OCI-LY3 (cell line): Measurements from ENCODE around the gene ENPP1.

ENCODE experiments used
- H2AFZ ChIP-seq: fragments of 200-600, 300-600 bp; shearing (Covaris generic); 2 replicates; pipeline ENCODE4 v1.6.0; 2014; ENCODE audit warnings: antibody characterized with exemption, low read depth, low read length
- H3K27ac ChIP-seq: fragments of 200-600, 300-600 bp; sonication (generic); 2 replicates; pipeline ENCODE4 v1.5.1; 2014; ENCODE audit warnings: mild to moderate bottlenecking, low read length, moderate library complexity, mixed read lengths
- H3K27me3 ChIP-seq: fragments of 200-600, 300-600 bp; sonication (generic); 2 replicates; pipeline ENCODE4 v1.6.1; 2014; ENCODE audit warnings: low read depth, low read length, mixed read lengths
- H3K36me3 ChIP-seq: fragments of 200-600, 300-600 bp; sonication (generic); replicated peaks from 2 replicates; pipeline ENCODE3; 2014; ENCODE audit warnings: low read depth, low read length, mixed read lengths
- H3K4me1 ChIP-seq: fragments of 300-600, 200-600 bp; sonication (generic); 2 replicates; pipeline ENCODE4 v1.6.1; 2014; ENCODE audit warnings: low read length, mixed read lengths
- H3K4me2 ChIP-seq: fragments of 200-600, 300-600 bp; sonication (generic); 2 replicates; pipeline ENCODE4 v1.6.1; 2014; ENCODE audit warnings: low read length, mixed read lengths
- H3K4me3 ChIP-seq: fragments of 300-600, 200-600 bp; sonication (generic); 2 replicates; pipeline ENCODE4 v1.5.1; 2014; ENCODE audit warnings: antibody characterized with exemption, mild to moderate bottlenecking, low read length, moderate library complexity
- H3K79me2 ChIP-seq: fragments of 300-600, 200-600 bp; shearing (Covaris generic); 2 replicates; pipeline ENCODE4 v1.6.1; 2014; ENCODE audit warnings: mild to moderate bottlenecking, low read length, mixed read lengths
- H3K9ac ChIP-seq: fragments of 300-600, 200-600 bp; shearing (Covaris generic); 2 replicates; pipeline ENCODE4 v1.6.0; 2014; ENCODE audit warnings: mild to moderate bottlenecking, low read length, moderate library complexity
- H3K9me3 ChIP-seq: fragments of 200-600, 300-600 bp; shearing (Covaris generic); 2 replicates; pipeline ENCODE4 v1.6.1; 2014; ENCODE audit warnings: low read length, mixed read lengths; ENCODE audit not compliant: insufficient read depth
- H4K20me1 ChIP-seq: fragments of 200-600, 300-600 bp; sonication (generic); 2 replicates; pipeline ENCODE4 v1.6.1; 2016; ENCODE audit warnings: low read length, mixed read lengths; ENCODE audit not compliant: insufficient read depth
- CTCF ChIP-seq: fragments of 200-600, 300-600 bp; sonication (generic); IDR thresholded peaks from 2 replicates; pipeline ENCODE4 v1.5.1; 2014; ENCODE audit warnings: antibody characterized with exemption, low read length, low read depth
- EZH2phosphoT487 ChIP-seq: fragments of 200-600 bp; shearing (Covaris generic); IDR thresholded peaks from 2 replicates; pipeline ENCODE4 v1.6.1; 2018; ENCODE audit warnings: antibody characterized with exemption, mixed run types, low read depth

The ENPP1 gene

GRCh38 chr6:131886517-131886916, 78.7 kb downstream of the ENPP1 start:
- H3K27me3 ChIP-seq = no peaks in the 10 kb centered on the region
- no peak overlapping the region for H3K4me2 ChIP-seq
- TF ChIP-seq CTCF (no peak), EZH2phosphoT487 (no peak)
- H3K4me3 ChIP-seq = no peak overlapping the region
- H3K9ac ChIP-seq = no peak overlapping the region
- H4K20me1 ChIP-seq = no peaks in the 10 kb centered on the region
- H3K36me3 ChIP-seq = no peaks in the 10 kb centered on the region
- H2AFZ ChIP-seq = no peak overlapping the region
- H3K4me1 ChIP-seq = no peaks in the 10 kb centered on the region
- H3K27ac ChIP-seq = no peak overlapping the region
- no peaks in the 10 kb centered on the region for H3K9me3 ChIP-seq
- no peaks in the 10 kb centered on the region for H3K79me2 ChIP-seq

GRCh38 chr6:131890091-131890490, 82.3 kb downstream of the ENPP1 start:
- no peak for TF ChIP-seq EZH2phosphoT487
- no peak for TF ChIP-seq CTCF
- Histone ChIP-seq H3K4me3 (no peak overlapping the region), H3K9me3 (no peaks in the 10 kb centered on the region), H3K36me3 (no peaks in the 10 kb centered on the region), H3K4me2 (no peak overlapping the region), H4K20me1 (no peaks in the 10 kb centered on the region), H3K4me1 (no peaks in the 10 kb centered on the region), H3K27ac (no peak overlapping the region), H3K79me2 (no peaks in the 10 kb centered on the region), H3K27me3 (no peaks in the 10 kb centered on the region), H3K9ac (no peak overlapping the region), H2AFZ (no peak overlapping the region)

- no peaks in the 10 kb centered on the region for H3K79me2 ChIP-seq
- H3K4me1 ChIP-seq = no peaks in the 10 kb centered on the region
- H3K36me3 ChIP-seq = no peaks in the 10 kb centered on the region
- TF ChIP-seq CTCF = no peak
- no peak for TF ChIP-seq EZH2phosphoT487
- no peak overlapping the region for H3K27ac ChIP-seq
- no peaks in the 10 kb centered on the region for H3K27me3 ChIP-seq
- no peak overlapping the region for H3K4me3 ChIP-seq
- H4K20me1 ChIP-seq = no peaks in the 10 kb centered on the region
- H2AFZ ChIP-seq = no peak overlapping the region
- no peak overlapping the region for H3K9ac ChIP-seq
- H3K4me2 ChIP-seq = no peak overlapping the region
- H3K9me3 ChIP-seq = no peaks in the 10 kb centered on the region
Measured at GRCh38 chr6:131893198-131893597, 85.4 kb downstream of the ENPP1 start.

- no peaks in the 10 kb centered on the region for H3K27me3 ChIP-seq
- H3K9me3 ChIP-seq = no peaks in the 10 kb centered on the region
Measured at GRCh38 chr6:131894493-131895424, 86.9 kb downstream of the ENPP1 start.

More at GRCh38 chr6:131894493-131895424, 86.9 kb downstream of the ENPP1 start:
- Histone ChIP-seq H3K4me3 (no peak overlapping the region), H3K79me2 (no peaks in the 10 kb centered on the region), H3K4me2 (no peak overlapping the region), H3K27ac (no peak overlapping the region), H2AFZ (no peak overlapping the region), H3K4me1 (no peaks in the 10 kb centered on the region), H4K20me1 (no peaks in the 10 kb centered on the region), H3K9ac (no peak overlapping the region), H3K36me3 (no peaks in the 10 kb centered on the region)
- TF ChIP-seq EZH2phosphoT487 = no peak
- no peak for TF ChIP-seq CTCF
